Lung (tissue), 12 donors: ENCODE data around the gene ASTL. TPM values are rescaled to one million over a fixed set of nuclear protein-coding genes. Genes with fewer than 3 reads are reported as not detected.

ENCODE experiments used
- ATAC-seq: fragments of 200-7000 bp; cut with Tn5 transposase; one replicate; pipeline ENCODE4 v1.9.1; 2020; ENCODE audit warnings: moderate number of reproducible peaks; ENCODE audit not compliant: insufficient read depth, low FRiP score
- DNase-seq, 3 donors: peaks; one replicate each; pipeline ENCODE4 v3.0.0-alpha.2; 2013 to 2017
- H3K27ac ChIP-seq, 2 donors: one replicate each; pipeline ENCODE4 v1.5.1; 2013; ENCODE audit warnings: mild to moderate bottlenecking in 2 of 2, moderate library complexity in 2 of 2, control low read depth in 1 of 2, inconsistent platforms in 1 of 2, low read depth in 1 of 2, low read length in 1 of 2
- H3K27me3 ChIP-seq, 3 donors: one replicate each; pipeline ENCODE4 v1.5.1; 2013; ENCODE audit warnings: low read length in 2 of 3; ENCODE audit not compliant: control insufficient read depth in 3 of 3, insufficient read depth in 3 of 3
- H3K36me3 ChIP-seq, 4 donors: one replicate each; pipeline ENCODE4 v1.5.1; 2013; ENCODE audit warnings: low read length in 4 of 4, mild to moderate bottlenecking in 1 of 4, moderate library complexity in 1 of 4; ENCODE audit not compliant: control insufficient read depth in 4 of 4, insufficient read depth in 4 of 4
- H3K4me1 ChIP-seq, 5 donors: one replicate each; pipeline ENCODE4 v1.5.1; 2013; ENCODE audit warnings: low read length in 5 of 5, mild to moderate bottlenecking in 2 of 5, moderate library complexity in 1 of 5; ENCODE audit not compliant: control insufficient read depth in 5 of 5, insufficient read depth in 5 of 5
- H3K4me3 ChIP-seq: one replicate; pipeline ENCODE4 v1.5.1; 2013; ENCODE audit warnings: mild to moderate bottlenecking, control low read depth, moderate library complexity
- H3K9ac ChIP-seq, 2 donors: one replicate each; pipeline ENCODE4 v1.5.1; 2013; ENCODE audit warnings: low read length in 2 of 2, control low read depth in 1 of 2; ENCODE audit not compliant: insufficient read depth in 1 of 2
- H3K9me3 ChIP-seq, 4 donors: one replicate each; pipeline ENCODE4 v1.5.1; 2013; ENCODE audit warnings: low read length in 3 of 4, mild to moderate bottlenecking in 1 of 4, moderate library complexity in 1 of 4; ENCODE audit not compliant: control insufficient read depth in 4 of 4, insufficient read depth in 3 of 4
- WGBS, 2 donors: extraction: QIAGEN DNeasy Blood & Tissue Kit; methylation state at CpG; one replicate each; pipeline ENCODE4 v1.1.7; 2013; 5-methylcytosine and 5-hydroxymethylcytosine counted together
- polyA plus RNA-seq, 2 donors: library from polyadenylated mRNA; stranded (reverse); fragments of 200-250 nt; gene quantifications; one replicate each; pipeline ENCODE4 v1.2.1, GENCODE V29; 2013
- total RNA-seq, 2 donors: library from RNA; depleted of rRNA in 1 of 2; stranded (reverse); fragments of >200 nt in 1 of 2; gene quantifications; one replicate each; pipeline ENCODE4 v1.2.1, GENCODE V29; 2014 to 2021
- TF ChIP-seq, protein P1 (sequence below): IDR thresholded peaks from 2 replicates; pipeline ENCODE4 v1.5.1; 2012; ENCODE audit warnings: mild to moderate bottlenecking; ENCODE audit errors: control extremely low read depth, extremely low read depth
- donor health status: control.
- donor health status: control.
- donor health status: Bipolar disorder and iron deficiency.
- donor health status: healthy.
- donor health status: DM: yes; HTN: yes; CAD: no.

The ASTL gene
- total and polyA plus RNA-seq, 4 donors = 0.14 to 0.34 TPM; not detected in 2

DNA sequence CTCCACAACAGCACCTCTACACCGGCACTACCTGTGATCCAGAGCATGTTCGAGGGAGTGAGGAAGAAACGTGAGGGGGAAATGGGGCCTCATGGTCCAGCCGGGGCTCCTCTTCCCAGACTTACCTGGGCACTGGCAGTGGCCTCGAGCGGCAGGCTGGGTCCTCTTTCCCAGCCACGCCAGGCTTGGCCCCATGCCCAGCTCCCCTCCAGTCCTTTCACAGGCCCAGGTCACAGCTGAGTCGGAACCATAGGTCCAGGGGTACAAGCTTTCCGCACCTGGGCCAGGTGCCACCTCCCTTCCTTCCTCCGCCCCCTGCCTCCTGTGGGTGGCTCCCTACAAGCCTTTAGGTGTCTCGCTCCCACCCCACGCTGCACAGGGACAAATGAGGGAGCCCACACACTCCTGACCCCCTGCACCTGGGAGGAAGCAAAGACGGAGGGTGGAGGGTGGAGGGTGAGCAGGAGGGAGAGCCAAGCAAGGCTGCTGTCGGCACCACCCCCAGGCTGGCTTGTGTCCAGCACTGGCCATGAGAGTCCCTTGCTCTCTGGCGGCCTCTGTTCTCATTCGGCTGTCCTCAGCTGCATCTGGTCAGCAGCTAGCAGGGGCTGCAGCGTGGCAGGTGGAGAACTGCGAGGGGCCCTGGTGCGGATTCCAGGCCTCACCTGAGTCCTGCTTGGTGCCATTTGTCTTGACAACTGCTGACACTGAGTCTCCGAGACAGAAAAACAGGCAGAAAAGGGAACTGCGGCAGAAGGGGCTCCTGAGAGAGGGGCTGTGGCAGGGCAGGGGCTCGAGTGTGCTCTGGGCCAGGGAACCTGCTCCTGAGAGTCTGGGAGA is 48.7 kb downstream of the ASTL start:
- Histone ChIP-seq H3K4me3 (no peak overlapping the region), H3K27me3 (no peaks in the 10 kb centered on the region), H3K27ac (no peak overlapping the region), H3K36me3 (no peaks in the 10 kb centered on the region), H3K4me1 (peaks cover 0 to 7% (median 0%) of the 10 kb centered on the region in 5 donors), H3K9ac (no peak overlapping the region), H3K9me3 (no peaks in the 10 kb centered on the region)
- WGBS, 2 donors = 70 to 82% methylated on average over 22 of the region's 22 CpGs
- TF ChIP-seq, protein P1, sequence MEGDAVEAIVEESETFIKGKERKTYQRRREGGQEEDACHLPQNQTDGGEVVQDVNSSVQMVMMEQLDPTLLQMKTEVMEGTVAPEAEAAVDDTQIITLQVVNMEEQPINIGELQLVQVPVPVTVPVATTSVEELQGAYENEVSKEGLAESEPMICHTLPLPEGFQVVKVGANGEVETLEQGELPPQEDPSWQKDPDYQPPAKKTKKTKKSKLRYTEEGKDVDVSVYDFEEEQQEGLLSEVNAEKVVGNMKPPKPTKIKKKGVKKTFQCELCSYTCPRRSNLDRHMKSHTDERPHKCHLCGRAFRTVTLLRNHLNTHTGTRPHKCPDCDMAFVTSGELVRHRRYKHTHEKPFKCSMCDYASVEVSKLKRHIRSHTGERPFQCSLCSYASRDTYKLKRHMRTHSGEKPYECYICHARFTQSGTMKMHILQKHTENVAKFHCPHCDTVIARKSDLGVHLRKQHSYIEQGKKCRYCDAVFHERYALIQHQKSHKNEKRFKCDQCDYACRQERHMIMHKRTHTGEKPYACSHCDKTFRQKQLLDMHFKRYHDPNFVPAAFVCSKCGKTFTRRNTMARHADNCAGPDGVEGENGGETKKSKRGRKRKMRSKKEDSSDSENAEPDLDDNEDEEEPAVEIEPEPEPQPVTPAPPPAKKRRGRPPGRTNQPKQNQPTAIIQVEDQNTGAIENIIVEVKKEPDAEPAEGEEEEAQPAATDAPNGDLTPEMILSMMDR = no peak
- DNase-seq (peak; percentile 31 to 60 (median 42)), ATAC-seq (no peak)

DNA sequence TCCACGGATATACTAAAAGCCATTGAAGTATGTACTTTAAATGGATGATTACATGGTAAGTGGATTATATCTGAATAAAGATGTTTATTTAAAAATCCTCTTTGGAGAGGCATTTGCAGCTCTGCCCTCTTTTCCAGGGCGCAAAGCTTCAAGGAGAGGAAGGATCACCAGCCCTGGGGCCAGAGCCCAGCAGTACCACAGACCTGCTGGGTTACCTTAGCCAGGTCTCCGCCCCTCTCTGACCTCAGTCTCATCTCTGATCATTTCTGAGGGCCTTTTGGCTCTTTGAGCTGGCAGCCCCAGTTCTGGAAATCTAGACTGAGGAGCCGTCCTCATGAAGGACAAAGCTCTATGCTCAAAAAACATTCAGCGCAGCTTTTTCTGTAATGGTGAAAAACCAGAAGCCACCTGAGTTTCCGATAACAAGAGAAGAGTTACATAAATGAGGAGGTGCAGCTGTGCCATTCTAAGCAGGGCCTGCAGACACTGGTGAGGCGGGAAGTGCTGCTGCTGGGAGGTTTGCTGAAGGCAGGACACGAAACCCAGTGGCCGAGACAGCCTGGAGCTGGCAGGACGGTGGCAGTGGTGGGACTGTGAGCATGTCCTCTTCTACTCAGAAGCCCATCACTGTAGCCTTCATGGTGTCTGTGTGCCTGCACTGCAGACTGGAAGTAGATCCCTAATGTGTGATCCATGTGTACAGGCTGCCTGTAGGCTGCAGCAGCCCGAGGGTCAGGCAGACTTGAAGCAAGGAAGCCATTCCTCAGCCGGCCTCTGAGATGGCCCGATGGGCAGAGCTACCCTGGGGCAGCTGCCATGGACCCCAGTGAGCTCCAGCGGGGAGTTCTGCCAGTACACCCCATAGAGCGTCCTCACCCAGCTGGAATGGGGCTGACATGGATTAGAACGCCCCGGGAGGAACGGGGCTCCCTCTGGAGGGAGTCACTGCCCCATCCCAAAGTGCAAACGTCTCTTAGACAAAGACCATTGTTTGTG is 49.7 kb downstream of the ASTL start:
- DNase-seq (peak in 1 of 3 donors; percentile 5), ATAC-seq (no peak)
- H3K9ac ChIP-seq = no peak overlapping the region
- 84 to 87% methylated on average over 19 of the region's 19 CpGs for WGBS, 2 donors
- no peaks in the 10 kb centered on the region for H3K27me3 ChIP-seq
- TF ChIP-seq, protein P1 = no peak
- no peak overlapping the region for H3K4me3 ChIP-seq
- peaks cover 0 to 8% (median 0%) of the 10 kb centered on the region in 5 donors for H3K4me1 ChIP-seq
- H3K27ac ChIP-seq = no peak overlapping the region
- H3K9me3 ChIP-seq = no peaks in the 10 kb centered on the region
- H3K36me3 ChIP-seq = no peaks in the 10 kb centered on the region

GRCh38 chr2:96087130-96087529 is 51.2 kb downstream of the ASTL start:
- no peak for DNase-seq
- H3K4me1 ChIP-seq = peaks cover 0 to 14% (median 0%) of the 10 kb centered on the region in 5 donors
- no peak overlapping the region for H3K9ac ChIP-seq
- no peaks in the 10 kb centered on the region for H3K27me3 ChIP-seq
- no peak for ATAC-seq
- TF ChIP-seq, protein P1 = no peak
- H3K27ac ChIP-seq = no peak overlapping the region
- no peaks in the 10 kb centered on the region for H3K9me3 ChIP-seq
- no peaks in the 10 kb centered on the region for H3K36me3 ChIP-seq
- 61 to 73% methylated on average over 2 of the region's 2 CpGs for WGBS, 2 donors
- H3K4me3 ChIP-seq = no peak overlapping the region
